HG03039 (cell line): ENCODE results near the gene PLEKHS1.
A peak's percentile ranks its signal among the peaks of the same experiment; 100 is the strongest.
"Not testable (repeated sequence)": the region's sequence is repeated elsewhere in the genome, so short reads cannot be mapped to it uniquely, and the experiment has no call there.

ENCODE experiments used
- ATAC-seq: cut with Tn5 transposase; IDR thresholded peaks from one replicate; pipeline ENCODE4 v1.9.1; 2021; ENCODE audit warnings: mild to moderate bottlenecking, moderate library complexity; ENCODE audit not compliant: unreplicated experiment

PLEKHS1 gene

DNA sequence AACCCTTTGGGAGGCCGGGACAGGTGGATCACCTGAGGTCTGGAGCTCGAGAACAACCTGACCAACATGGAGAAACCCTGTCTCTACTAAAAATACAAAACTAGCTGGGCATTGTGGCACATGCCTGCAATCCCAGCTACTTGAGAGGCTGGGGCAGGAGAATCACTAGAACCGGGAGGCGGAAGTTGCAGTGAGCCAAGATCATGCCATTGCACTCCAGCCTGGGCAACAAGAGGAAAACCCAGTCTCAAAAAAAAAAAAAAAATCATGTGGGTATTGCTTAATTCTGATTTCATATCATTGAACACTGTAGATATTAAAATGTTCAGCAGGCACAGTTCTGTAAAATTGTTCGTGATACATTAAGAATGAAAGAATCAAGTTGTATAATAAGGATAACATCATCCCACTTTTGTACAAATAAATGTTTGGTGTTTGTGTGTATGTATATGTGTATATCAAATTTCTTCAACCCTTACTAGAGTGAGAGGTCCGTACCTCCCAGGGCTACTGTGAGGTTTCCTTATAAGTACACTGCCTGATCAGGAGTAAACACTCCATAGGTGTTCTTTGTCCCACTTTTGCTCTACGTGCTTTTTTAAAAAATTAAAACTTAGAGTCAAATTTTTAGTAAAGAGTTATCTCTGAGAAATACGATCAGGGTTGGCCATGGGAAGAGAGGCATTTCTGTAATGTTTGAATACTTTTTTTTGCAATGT lies 31.7 kb downstream of the PLEKHS1 start:
- no peak for ATAC-seq

DNA sequence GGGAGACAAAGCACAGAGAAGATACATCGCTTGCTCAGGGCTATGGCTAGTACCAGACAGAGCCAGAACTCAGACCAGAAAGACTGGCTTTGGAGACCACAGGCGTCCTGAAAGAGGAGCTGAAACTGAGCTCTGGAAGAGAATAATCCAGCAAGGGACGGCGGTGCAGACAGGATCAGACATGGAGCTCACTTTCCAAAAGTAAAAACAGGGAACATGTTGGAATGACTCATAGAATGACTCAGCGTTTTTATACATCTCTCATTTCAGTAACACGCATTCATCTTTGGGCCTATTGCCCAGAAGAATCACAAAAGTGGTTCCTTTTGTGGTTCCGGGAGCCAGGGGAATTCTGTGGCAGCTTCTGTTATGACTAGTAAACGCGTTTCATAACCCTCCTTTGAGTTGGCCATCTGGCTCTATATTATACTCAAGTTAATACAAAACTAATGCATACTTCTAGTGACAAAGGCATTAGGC lies 37.2 kb downstream of the PLEKHS1 start:
- ATAC-seq = peak; percentile 78

DNA sequence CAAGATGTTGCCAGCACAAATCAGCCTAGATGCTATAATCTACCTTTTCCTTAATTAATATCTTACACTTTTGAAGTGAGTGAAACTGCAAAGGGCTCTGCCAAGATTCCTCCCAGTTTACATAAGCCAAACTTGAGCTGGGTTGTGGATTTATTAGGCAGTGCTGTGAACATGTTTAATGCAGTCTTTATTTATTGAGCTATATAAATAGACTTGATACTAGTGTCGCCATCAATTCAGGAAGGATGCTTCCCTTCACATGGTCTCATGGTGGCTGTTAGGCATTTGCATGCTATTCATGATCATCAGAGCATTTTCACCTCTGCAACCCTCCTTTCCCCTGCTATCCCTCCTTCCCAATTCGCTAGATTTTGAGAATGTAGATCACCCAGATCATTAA lies 40.2 kb downstream of the PLEKHS1 start:
- no peak for ATAC-seq

DNA sequence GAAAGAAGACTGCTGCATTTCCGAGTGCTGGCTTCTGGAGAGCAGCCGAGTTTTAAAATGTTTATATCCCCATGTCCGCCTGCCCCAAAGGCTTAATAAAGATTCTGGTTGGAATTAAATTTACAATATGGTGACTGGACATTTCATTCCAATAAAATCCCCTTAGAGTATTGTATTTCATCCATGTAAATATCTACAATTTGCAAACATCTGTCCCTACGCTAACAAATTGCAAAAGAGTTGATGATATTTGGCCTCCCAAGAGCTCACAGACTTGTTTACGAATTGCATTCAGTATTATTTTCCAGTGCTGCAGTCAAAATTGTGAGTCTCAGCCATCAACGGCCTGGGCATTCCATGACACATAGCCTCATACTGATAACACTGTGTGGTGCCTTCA lies 50.1 kb downstream of the PLEKHS1 start:
- no peak for ATAC-seq

DNA sequence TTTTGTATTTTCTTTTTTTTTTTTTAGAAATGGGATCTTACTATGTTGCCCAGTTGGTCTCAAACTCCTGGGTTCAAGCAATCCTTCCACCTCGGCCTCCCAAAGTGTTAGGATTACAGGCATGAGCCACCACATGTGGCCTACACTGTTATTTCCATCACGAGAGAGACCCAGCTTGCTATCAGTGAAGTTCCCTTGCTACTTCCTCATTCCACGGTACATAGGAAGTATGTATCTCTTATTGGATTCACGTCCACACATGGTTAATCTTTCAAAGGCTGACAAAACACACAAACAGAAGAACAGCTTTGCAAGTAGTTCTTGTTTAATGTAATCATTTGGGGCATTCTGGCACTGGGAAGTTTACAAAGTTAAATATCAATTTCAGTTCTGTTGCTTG lies 51.5 kb downstream of the PLEKHS1 start:
- no peak for ATAC-seq

DNA sequence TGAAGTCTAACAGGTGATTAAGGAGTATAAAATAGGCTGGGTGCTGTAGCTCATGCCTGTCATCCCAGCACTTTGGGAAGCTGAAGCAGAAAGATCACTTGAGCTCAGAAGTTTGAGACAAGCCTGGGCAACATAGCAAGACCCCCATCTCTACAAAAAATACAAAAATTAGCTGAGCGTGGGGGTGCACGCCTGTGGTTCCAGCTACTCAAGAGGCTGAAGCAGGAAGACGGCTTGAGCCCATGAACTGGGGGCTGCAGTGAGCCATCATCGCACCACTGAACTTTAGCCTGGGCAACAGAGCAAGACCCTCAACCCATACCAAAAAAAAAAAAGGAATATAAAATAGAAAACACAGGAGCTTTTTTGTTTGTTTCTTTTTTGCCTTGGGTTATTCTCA lies 55.0 kb downstream of the PLEKHS1 start:
- ATAC-seq = no peak

DNA sequence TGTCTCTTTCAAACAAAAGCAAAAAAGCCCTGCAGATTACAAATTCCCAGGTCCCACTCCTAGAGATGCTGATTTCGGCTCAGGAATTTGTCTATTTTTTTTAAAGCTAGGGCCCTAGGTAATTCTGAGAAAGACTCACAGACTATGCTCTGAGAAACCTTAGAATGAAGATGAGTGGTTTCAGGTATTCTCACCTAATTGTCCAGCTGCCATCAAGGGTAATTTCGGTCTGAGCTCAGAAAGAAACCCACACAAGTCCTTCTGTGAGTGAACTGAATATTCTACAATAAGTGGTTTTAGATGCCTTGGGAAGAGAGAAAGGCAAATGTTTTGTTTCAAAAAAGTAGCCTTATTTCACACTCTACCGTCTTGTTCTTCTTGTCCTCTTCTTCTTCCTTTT lies 56.7 kb downstream of the PLEKHS1 start:
- no peak for ATAC-seq

DNA sequence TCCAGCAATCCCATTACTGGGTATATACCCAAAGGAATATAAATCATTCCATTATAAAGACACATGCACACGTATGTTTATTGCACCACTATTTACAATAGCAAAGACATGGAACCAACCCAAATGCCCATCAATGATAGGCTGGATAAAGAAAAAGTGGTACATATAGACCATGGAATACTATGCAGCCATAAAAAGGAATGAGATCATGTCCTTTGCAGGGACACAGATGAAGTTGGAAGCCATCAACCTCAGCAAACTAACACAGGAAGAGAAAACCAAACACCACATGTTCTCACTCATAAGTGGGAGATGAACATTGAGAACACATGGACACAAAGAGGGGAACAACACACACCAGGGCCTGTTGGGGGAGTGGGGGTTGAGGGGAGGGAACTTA lies 63.2 kb downstream of the PLEKHS1 start:
- ATAC-seq = not testable (repeated sequence)

DNA sequence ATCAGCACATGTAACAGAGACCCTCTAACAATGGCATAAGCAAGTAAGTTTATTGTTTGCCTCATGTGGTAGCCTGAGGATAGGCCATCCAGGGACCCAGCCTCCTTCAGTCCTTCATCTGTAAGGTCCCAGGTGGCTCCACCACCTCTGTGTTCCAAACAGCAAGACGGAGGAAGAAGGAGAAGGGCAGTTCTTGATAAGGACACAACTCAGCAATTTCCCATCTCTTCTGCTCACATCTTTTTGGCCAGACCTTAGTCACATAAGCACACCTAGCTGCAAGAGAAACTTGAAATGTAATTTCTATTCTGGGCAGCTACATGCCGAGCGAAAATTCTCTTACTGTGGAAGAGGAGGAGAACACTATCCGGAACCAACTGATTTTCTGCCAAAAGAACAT lies 68.5 kb downstream of the PLEKHS1 start:
- ATAC-seq = no peak

DNA sequence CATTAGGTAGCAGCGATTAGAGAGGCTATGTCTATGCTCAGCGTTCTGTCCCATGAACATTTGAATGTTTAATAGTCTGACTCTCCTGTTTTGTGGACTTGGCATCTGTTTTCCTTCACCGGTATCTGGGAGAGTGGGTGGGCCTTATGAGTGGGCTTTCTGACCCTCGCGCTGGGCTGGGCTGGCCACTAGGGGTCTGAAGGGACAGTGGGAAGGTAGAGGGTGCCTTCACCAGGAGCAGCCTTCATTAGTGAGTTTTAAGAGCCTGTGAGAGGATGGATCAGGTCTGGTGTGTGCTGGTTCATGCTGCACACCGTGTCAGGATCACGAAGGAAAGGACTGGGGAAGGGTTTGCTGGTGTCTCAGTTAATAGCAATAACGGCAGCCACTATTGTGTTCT lies 69.0 kb downstream of the PLEKHS1 start:
- no peak for ATAC-seq

DNA sequence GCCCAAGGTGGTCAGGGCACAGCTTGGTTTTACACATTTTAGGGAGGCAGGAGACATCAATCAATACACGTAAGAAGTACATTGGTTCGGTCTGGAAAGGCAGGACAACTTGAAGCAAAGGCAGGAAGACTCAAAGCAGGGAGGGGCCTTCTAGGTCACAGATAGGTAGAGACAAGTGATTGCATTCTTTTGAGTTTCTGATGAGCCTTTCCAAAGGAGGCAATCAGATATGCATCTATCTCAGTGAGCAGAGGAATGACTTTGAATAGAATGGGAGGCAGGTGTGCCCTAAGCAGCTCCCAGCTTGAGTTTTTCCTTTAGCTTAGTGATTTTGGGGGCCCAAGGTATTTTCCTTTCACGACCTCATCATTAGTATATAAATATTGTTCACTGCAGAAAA lies 69.8 kb downstream of the PLEKHS1 start:
- ATAC-seq = not testable (repeated sequence)

DNA sequence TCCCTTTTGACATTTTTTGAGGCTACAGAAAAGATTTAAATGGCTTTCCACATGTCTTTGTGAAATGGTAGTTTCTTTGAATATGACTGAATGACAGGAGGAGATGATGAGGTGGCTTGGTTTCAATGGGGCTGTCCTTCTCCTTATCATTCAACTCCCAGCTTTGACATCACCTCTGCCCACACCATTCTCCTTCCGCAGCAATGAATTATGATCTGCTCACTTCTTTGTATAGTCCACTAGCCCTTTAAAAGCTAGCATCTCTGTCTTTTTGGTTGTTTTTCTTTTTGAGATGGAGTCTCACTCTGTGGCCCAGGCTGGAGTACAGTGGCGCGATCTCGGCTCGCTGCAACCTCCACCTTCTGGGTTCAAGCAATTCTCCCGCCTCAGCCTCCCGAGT lies 70.7 kb downstream of the PLEKHS1 start:
- no peak for ATAC-seq

DNA sequence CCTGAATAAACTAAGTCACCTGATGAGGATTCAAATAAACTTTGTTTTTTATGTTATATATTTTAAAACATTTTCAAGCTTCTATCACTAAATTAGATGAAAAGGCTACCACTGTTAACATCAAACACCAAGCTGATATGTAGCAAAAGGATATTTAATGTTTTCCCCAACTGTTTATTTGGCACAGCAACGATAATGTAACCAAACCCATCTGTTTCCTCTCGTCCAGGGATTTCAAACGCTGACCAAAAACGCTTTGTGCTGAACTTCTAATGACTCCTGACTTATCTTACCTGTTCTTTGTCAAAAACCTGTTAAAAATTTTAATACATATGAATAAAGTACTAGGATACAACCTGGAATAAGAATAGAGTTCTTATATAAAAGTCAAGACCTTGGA lies 71.9 kb downstream of the PLEKHS1 start:
- no peak for ATAC-seq

DNA sequence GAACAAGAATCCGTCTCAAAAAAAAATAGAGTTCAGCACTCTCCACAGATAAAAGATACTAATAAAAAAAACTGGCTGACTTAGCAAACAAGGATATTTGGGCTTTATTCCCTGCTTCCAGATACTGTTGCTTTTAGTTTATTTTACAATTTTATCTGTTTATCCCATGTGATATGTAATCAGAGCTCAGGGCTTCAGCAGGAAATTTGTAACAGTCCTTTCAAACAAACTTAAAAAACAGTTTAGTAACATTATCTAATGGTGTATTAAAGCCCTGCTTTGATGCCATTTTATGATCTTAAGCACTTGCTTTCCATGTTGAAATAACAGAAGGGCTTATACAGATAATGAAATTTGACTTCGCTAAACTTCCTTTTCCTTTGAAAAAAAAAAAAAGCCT lies 74.3 kb downstream of the PLEKHS1 start:
- no peak for ATAC-seq

DNA sequence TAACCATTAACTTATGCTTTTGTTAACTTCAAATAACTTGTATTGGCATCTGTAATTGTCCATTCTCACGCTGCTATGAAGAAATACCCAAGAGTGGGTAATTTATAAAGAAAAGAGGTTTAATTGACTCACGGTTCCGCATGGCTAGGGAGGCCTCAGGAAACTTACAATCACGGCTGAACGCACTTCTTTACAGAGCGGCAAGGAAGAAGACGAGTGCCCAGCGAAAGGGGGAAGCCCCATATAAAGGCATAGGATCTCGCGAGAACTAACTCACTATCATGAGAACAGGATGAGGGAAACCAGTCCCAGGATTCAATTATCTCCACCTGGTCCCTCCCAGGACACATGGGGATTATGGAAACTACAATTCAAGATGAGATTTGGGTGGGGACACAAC lies 77.1 kb downstream of the PLEKHS1 start:
- not testable (repeated sequence) for ATAC-seq
